BJ (cell line): ENCODE measurements around the gene MANSC1. TPM values are rescaled to one million over a fixed set of nuclear protein-coding genes. Genes with fewer than 3 reads are reported as not detected.

ENCODE experiments used
- CTCF ChIA-PET: fragments of 350-600 bp; formaldehyde crosslinking; extraction: SDS; loops from one replicate; lab custom pipeline; 2021; ENCODE audit warnings: antibody characterized with exemption, inconsistent platforms; lab: Yijun Ruan, JAX
- POLR2A ChIA-PET: fragments of 300-600 bp; sonication (Branson Sonifier 250); formaldehyde crosslinking; extraction: SDS; loops from one replicate; lab custom pipeline; 2021; ENCODE audit warnings: antibody characterized with exemption; lab: Charles Lee
- DNase-seq: peaks from one replicate; pipeline ENCODE4 v3.0.0-alpha.2; 2011; ENCODE audit warnings: low read depth
- H3K27me3 ChIP-seq: 2 replicates; pipeline ENCODE4 v1.6.0; 2011; ENCODE audit warnings: low read length; ENCODE audit not compliant: control insufficient read depth, insufficient read depth
- H3K36me3 ChIP-seq: 2 replicates; pipeline ENCODE4 v1.5.1; 2011; ENCODE audit warnings: low read length; ENCODE audit not compliant: control insufficient read depth, insufficient read depth
- H3K4me3 ChIP-seq: 2 replicates; pipeline ENCODE4 v1.5.1; 2011; ENCODE audit warnings: low read depth, mild to moderate bottlenecking, control low read depth, low read length
- CTCF ChIP-seq: IDR thresholded peaks from 2 replicates; pipeline ENCODE4 v1.5.1; 2011; ENCODE audit warnings: low read depth, mild to moderate bottlenecking, control low read depth, inconsistent platforms, low read length, moderate library complexity; ENCODE audit not compliant: insufficient read depth
- polyA plus RNA-seq: library from polyadenylated mRNA; depleted of rRNA; stranded (reverse); fragments of >200 nt; gene quantifications from 2 replicates; pipeline ENCODE4 v1.2.3, GENCODE V29; 2011

The MANSC1 gene
- polyA plus RNA-seq, 1 experiment, result 2.4 TPM

- no peaks in the 10 kb centered on the region for H3K27me3 ChIP-seq
- H3K4me3 ChIP-seq, result no peak overlapping the region
- CTCF ChIA-PET, result interaction anchor here (0.6 to 2.3 kb wide), 18 partner anchors 9 to 748 kb away, joined by 3 to 12 read pairs (median 4); partner anchors contain the start of genes BORCS5 and MANSC1
- POLR2A ChIA-PET, result no interaction called here
- DNase-seq, result no peak
- TF ChIP-seq CTCF, result no peak
- H3K36me3 ChIP-seq, result no peaks in the 10 kb centered on the region
These were observed 16.4 kb downstream of the MANSC1 start for GRCh38 chr12:12333407-12334366.

- DNase-seq, result no peak
- ChIA-PET POLR2A (no interaction called here), CTCF (interaction anchor here (0.8 kb wide), 1 partner anchor 245 kb away, joined by 3 read pairs; no protein-coding TSS in a partner anchor)
- TF ChIP-seq CTCF, result no peak
- Histone ChIP-seq H3K4me3 (no peak overlapping the region), H3K27me3 (no peaks in the 10 kb centered on the region), H3K36me3 (no peaks in the 10 kb centered on the region)
These were observed 18.1 kb downstream of the MANSC1 start for GRCh38 chr12:12331896-12332295.

GRCh38 chr12:12331244-12331771, 18.7 kb downstream of the MANSC1 start:
- ChIA-PET POLR2A (no interaction called here), CTCF (interaction anchor here (6.6 kb wide), 1 partner anchor 296 kb away, joined by 71 read pairs; no protein-coding TSS in a partner anchor)
- Histone ChIP-seq H3K4me3 (no peak overlapping the region), H3K36me3 (no peaks in the 10 kb centered on the region), H3K27me3 (no peaks in the 10 kb centered on the region)
- TF ChIP-seq CTCF, result no peak
- DNase-seq, result no peak

- POLR2A ChIA-PET, result no interaction called here
- Histone ChIP-seq H3K4me3 (no peak overlapping the region), H3K27me3 (no peaks in the 10 kb centered on the region), H3K36me3 (no peaks in the 10 kb centered on the region)
- CTCF ChIA-PET, result interaction anchor here (0.5 to 6.6 kb wide), 23 partner anchors 7 to 747 kb away, joined by 3 to 71 read pairs (median 4); partner anchors contain the start of genes LRP6 and MANSC1
- TF ChIP-seq CTCF, result peak; percentile 68
- no peak for DNase-seq
These were observed 22.2 kb downstream of the MANSC1 start for GRCh38 chr12:12327802-12328201.

GRCh38 chr12:12326262-12326661, 23.8 kb downstream of the MANSC1 start:
- Histone ChIP-seq H3K4me3 (no peak overlapping the region), H3K27me3 (no peaks in the 10 kb centered on the region), H3K36me3 (no peaks in the 10 kb centered on the region)
- ChIA-PET POLR2A (no interaction called here), CTCF (interaction anchor here (0.6 to 6.6 kb wide), 8 partner anchors 7 to 291 kb away, joined by 3 to 71 read pairs (median 8); partner anchors contain the start of gene LRP6)
- no peak for TF ChIP-seq CTCF
- DNase-seq, result no peak
